HepG2 (cell line): ENCODE measurements around the gene NLRC5. TPM values are rescaled to one million over a fixed set of nuclear protein-coding genes. Genes with fewer than 3 reads are reported as not detected.

Source experiments
- ATAC-seq: fragments of 200-7000 bp; cut with Tn5 transposase; 3 replicates; pipeline ENCODE4 v1.9.1; 2020; ENCODE audit warnings: mild to moderate bottlenecking, moderate library complexity
- BruUV-seq: library from RNA; stranded (reverse); fragments of 400-500 nt; replicated peaks from 2 replicates; lab custom pipeline; 2021; lab: Mats Ljungman, UMichigan
- CTCF ChIA-PET: fragments of 300-600 bp; formaldehyde crosslinking; extraction: SDS; loops from one replicate; lab custom pipeline; 2021; ENCODE audit warnings: low total read pairs, inconsistent platforms, low intra/inter-chr PET ratio; lab: Yijun Ruan, JAX
- POLR2A ChIA-PET: fragments of 350-600 bp; sonication (Branson Sonifier 250); formaldehyde crosslinking; loops from one replicate; lab custom pipeline; 2020; ENCODE audit warnings: antibody characterized with exemption, inconsistent platforms; lab: Yijun Ruan, JAX
- DNase-seq: peaks from one replicate; pipeline ENCODE4 v3.0.0-alpha.2; 2015; ENCODE audit warnings: low spot score
- FAIRE-seq: peaks from 3 replicates; lab custom pipeline; 2011; peaks lifted over from hg19 to GRCh38; lab: Jason Lieb, UNC
- H2AFZ ChIP-seq: one replicate; pipeline ENCODE4 v1.6.1; 2011; ENCODE audit warnings: low read length, inconsistent platforms
- H3K27ac ChIP-seq: fragments of 300-600 bp; 3 replicates; pipeline ENCODE4 v1.8.0; 2011; ENCODE audit warnings: mixed run types, mild to moderate bottlenecking, mixed read lengths, low read length, inconsistent platforms; ENCODE audit not compliant: insufficient read depth; ENCODE audit errors: extremely low read length
- H3K27me3 ChIP-seq, 2 experiments: fragments of 200-600 bp in 1 of 2; 2 replicates in 1 of 2; 3 replicates in 1 of 2; pipeline versions ENCODE4 v1.6.0 to v1.8.0; 2011; ENCODE audit warnings: low read length in 2 of 2, mild to moderate bottlenecking in 2 of 2, moderate library complexity in 2 of 2, inconsistent platforms in 1 of 2; ENCODE audit not compliant: insufficient read depth in 2 of 2, control insufficient read depth in 1 of 2
- H3K36me3 ChIP-seq, 2 experiments: fragments of 200-600 bp in 1 of 2; replicated peaks in 1 of 2; 2 replicates in 1 of 2; 3 replicates in 1 of 2; pipeline versions ENCODE4 v1.5.1 to v1.8.0; 2011; ENCODE audit warnings: low read length in 2 of 2, inconsistent platforms in 1 of 2; ENCODE audit not compliant: insufficient read depth in 2 of 2, control insufficient read depth in 1 of 2
- H3K4me1 ChIP-seq: 2 replicates; pipeline ENCODE4 v1.5.1; 2012; ENCODE audit warnings: low read length, inconsistent platforms; ENCODE audit not compliant: insufficient read depth
- H3K4me2 ChIP-seq: 2 replicates; pipeline ENCODE4 v1.6.0; 2011; ENCODE audit warnings: low read depth, low read length, inconsistent platforms
- H3K4me3 ChIP-seq, 3 experiments: fragments of 200-600 bp in 1 of 3; sonication (generic), shearing (Covaris generic) in 1 of 3; replicated peaks in 1 of 3; 2 replicates each; pipeline ENCODE4 v1.5.1; 2011 to 2016; ENCODE audit warnings: low read length in 3 of 3, inconsistent platforms in 2 of 3, low read depth in 2 of 3, mild to moderate bottlenecking in 2 of 3, control low read depth in 1 of 3, mixed read lengths in 1 of 3; ENCODE audit not compliant: insufficient read depth in 1 of 3
- H3K79me2 ChIP-seq: one replicate; pipeline ENCODE4 v1.6.1; 2011; ENCODE audit warnings: low read length, inconsistent platforms; ENCODE audit not compliant: insufficient read depth
- H3K9ac ChIP-seq: 2 replicates; pipeline ENCODE4 v1.6.0; 2011; ENCODE audit warnings: mild to moderate bottlenecking, low read depth, low read length, inconsistent platforms; ENCODE audit not compliant: insufficient read depth
- H3K9me3 ChIP-seq: 2 replicates; pipeline ENCODE4 v1.5.1; 2012; ENCODE audit warnings: mild to moderate bottlenecking, low read length
- H4K20me1 ChIP-seq: 2 replicates; pipeline ENCODE4 v1.6.0; 2011; ENCODE audit warnings: inconsistent platforms, mild to moderate bottlenecking, low read length, moderate library complexity; ENCODE audit not compliant: insufficient read depth
- ZNF138 ChIP-seq: sonication (generic); formaldehyde crosslinking; IDR thresholded peaks from 2 replicates; pipeline ENCODE4 v1.5.0; 2020; ENCODE audit warnings: mild to moderate bottlenecking, low read depth, missing genetic modification reagents
- ZNF441 ChIP-seq: sonication (generic); formaldehyde crosslinking; IDR thresholded peaks from 2 replicates; pipeline ENCODE4 v1.7.0; 2021; ENCODE audit warnings: missing genetic modification reagents, borderline replicate concordance
- WGBS: methylation state at CpG from one replicate; pipeline ENCODE4 v1.1.6; 2017; ENCODE audit warnings: low lambda C conversion rate; 5-methylcytosine and 5-hydroxymethylcytosine counted together
- in situ Hi-C: cut with HindIII; loops from 2 replicates; pipeline ENCODE4 v1.10.0; 2017; ENCODE audit warnings: low pct_unique_long_range_greater_than_20kb; ENCODE audit not compliant: extremely low pct_ligation_motif_present
- intact Hi-C: fragments of 100-400 bp; cut with micrococcal nuclease; formaldehyde crosslinking; loops from one replicate; pipeline ENCODE4 v1.10.0; 2022; ENCODE audit not compliant: unreplicated experiment
- polyA plus RNA-seq, 8 experiments: library from polyadenylated mRNA; depleted of rRNA in 3 of 8; stranded (reverse) in 7 of 8; unstranded in 1 of 8; fragments of >200 nt; fragmentation: Illumina TruSeq in 4 of 8; extraction: Trizol in 4 of 8; gene quantifications; 2 replicates each; pipeline versions ENCODE4 v1.2.1 to v1.2.3, GENCODE V29; 2011 to 2016; ENCODE audit warnings: low read depth in 4 of 8, missing spikeins in 1 of 8, mixed read lengths in 1 of 8; ENCODE audit not compliant: insufficient read depth in 1 of 8
- total RNA-seq, 5 experiments: library from RNA; depleted of rRNA; stranded (reverse); fragments of >200 nt; fragmentation: Illumina TruSeq; extraction: Trizol; gene quantifications; 2 replicates each; pipeline ENCODE4 v1.2.3, GENCODE V29; 2016; ENCODE audit warnings: low read depth in 1 of 5
- TF ChIP-seq, protein P1 (sequence below): sonication (generic); formaldehyde crosslinking; IDR thresholded peaks from 2 replicates; pipeline ENCODE4 v1.4.0; 2020; ENCODE audit warnings: mild to moderate bottlenecking, missing genetic modification reagents

Gene NLRC5
- total and polyA plus RNA-seq, 2 of the 13 experiments (the other 11 are each of a cell fraction or from before 2014, with no cell fraction given) = 6.3 to 12.7 TPM

DNA sequence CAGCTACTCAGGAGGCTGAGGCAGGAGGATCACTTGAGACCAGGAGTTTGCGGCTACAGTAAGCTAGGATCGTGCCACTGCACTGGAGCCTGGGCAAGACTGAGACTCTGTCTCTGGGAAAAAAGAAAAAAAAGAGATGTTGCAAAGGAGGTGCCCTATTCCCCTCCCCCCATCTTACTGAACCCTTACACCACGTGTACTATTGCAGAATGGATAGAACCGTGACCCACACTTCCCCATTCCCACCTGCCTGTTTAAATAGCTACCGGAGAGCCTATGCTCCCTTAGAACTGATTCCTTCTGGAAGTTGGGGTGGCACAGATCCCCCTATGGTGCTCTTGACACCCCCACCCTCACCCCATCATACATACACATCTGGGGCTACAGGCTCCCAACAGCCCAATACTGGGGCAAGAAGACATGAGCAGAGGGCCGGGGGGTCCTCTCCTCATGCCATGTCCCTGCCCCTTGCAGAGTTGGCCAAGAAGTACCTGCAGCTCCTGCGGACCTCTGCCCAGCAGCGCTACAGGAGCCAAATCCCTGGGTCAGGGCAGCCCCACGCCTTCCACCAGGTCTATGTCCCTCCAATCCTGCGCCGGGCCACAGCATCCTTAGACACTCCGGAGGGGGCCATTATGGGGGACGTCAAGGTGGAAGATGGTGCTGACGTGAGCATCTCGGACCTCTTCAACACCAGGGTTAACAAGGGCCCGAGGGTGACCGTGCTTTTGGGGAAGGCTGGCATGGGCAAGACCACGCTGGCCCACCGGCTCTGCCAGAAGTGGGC, 35.7 kb downstream of the NLRC5 start:
- in situ Hi-C loops (no loop called here), intact Hi-C loops (no loop called here)
- no peak overlapping the region for H2AFZ ChIP-seq
- DNase-seq (no peak), ATAC-seq (no peak), FAIRE-seq (no peak)
- POLR2A ChIA-PET = no interaction called here
- CTCF ChIA-PET = no interaction called here
- H3K27ac ChIP-seq = no peak overlapping the region
- H3K79me2 ChIP-seq = no peaks in the 10 kb centered on the region
- H4K20me1 ChIP-seq = no peaks in the 10 kb centered on the region
- no peaks in the 10 kb centered on the region for H3K9me3 ChIP-seq
- no peak overlapping the region for H3K4me2 ChIP-seq
- WGBS = 71% methylated on average over 13 of the region's 19 CpGs
- no peak overlapping the region for H3K4me3 ChIP-seq
- H3K4me1 ChIP-seq = peaks cover 43% of the 10 kb centered on the region
- H3K27me3 ChIP-seq = 0 out of 5 replicates have a peak, but pooled peaks cover 0 to 6% of the 10 kb centered on the region in 2 experiments
- no TSS peak for BruUV-seq
- no peak overlapping the region for H3K9ac ChIP-seq
- TF ChIP-seq, protein P1, sequence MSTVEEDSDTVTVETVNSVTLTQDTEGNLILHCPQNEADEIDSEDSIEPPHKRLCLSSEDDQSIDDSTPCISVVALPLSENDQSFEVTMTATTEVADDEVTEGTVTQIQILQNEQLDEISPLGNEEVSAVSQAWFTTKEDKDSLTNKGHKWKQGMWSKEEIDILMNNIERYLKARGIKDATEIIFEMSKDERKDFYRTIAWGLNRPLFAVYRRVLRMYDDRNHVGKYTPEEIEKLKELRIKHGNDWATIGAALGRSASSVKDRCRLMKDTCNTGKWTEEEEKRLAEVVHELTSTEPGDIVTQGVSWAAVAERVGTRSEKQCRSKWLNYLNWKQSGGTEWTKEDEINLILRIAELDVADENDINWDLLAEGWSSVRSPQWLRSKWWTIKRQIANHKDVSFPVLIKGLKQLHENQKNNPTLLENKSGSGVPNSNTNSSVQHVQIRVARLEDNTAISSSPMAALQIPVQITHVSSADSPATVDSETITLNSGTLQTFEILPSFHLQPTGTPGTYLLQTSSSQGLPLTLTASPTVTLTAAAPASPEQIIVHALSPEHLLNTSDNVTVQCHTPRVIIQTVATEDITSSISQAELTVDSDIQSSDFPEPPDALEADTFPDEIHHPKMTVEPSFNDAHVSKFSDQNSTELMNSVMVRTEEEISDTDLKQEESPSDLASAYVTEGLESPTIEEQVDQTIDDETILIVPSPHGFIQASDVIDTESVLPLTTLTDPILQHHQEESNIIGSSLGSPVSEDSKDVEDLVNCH (CRISPR knock-in tag) = no peak
- TF ChIP-seq ZNF441 (CRISPR knock-in tag) (no peak), ZNF138 (CRISPR knock-in tag) (no peak)
- no peaks in the 10 kb centered on the region for H3K36me3 ChIP-seq
